HepG2 (cell line): ENCODE results near the gene CDK1. TPM values are rescaled to one million over a fixed set of nuclear protein-coding genes. Genes with fewer than 3 reads are reported as not detected.

ENCODE experiments used
- ATAC-seq: fragments of 200-7000 bp; cut with Tn5 transposase; 3 replicates; pipeline ENCODE4 v1.9.1; 2020; ENCODE audit warnings: mild to moderate bottlenecking, moderate library complexity
- BruUV-seq: library from RNA; stranded (reverse); fragments of 400-500 nt; replicated peaks from 2 replicates; lab custom pipeline; 2021; lab: Mats Ljungman, UMichigan
- CTCF ChIA-PET: fragments of 300-600 bp; formaldehyde crosslinking; extraction: SDS; loops from one replicate; lab custom pipeline; 2021; ENCODE audit warnings: low total read pairs, inconsistent platforms, low intra/inter-chr PET ratio; lab: Yijun Ruan, JAX
- POLR2A ChIA-PET: fragments of 350-600 bp; sonication (Branson Sonifier 250); formaldehyde crosslinking; loops from one replicate; lab custom pipeline; 2020; ENCODE audit warnings: antibody characterized with exemption, inconsistent platforms; lab: Yijun Ruan, JAX
- DNase-seq: peaks from one replicate; pipeline ENCODE4 v3.0.0-alpha.2; 2015; ENCODE audit warnings: low spot score
- FAIRE-seq: peaks from 3 replicates; lab custom pipeline; 2011; peaks lifted over from hg19 to GRCh38; lab: Jason Lieb, UNC
- H2AFZ ChIP-seq: one replicate; pipeline ENCODE4 v1.6.1; 2011; ENCODE audit warnings: low read length, inconsistent platforms
- H3K27ac ChIP-seq: fragments of 300-600 bp; 3 replicates; pipeline ENCODE4 v1.8.0; 2011; ENCODE audit warnings: mixed run types, mild to moderate bottlenecking, mixed read lengths, low read length, inconsistent platforms; ENCODE audit not compliant: insufficient read depth; ENCODE audit errors: extremely low read length
- H3K27me3 ChIP-seq, 2 experiments: fragments of 200-600 bp in 1 of 2; 2 replicates in 1 of 2; 3 replicates in 1 of 2; pipeline versions ENCODE4 v1.6.0 to v1.8.0; 2011; ENCODE audit warnings: low read length in 2 of 2, mild to moderate bottlenecking in 2 of 2, moderate library complexity in 2 of 2, inconsistent platforms in 1 of 2; ENCODE audit not compliant: insufficient read depth in 2 of 2, control insufficient read depth in 1 of 2
- H3K36me3 ChIP-seq, 2 experiments: fragments of 200-600 bp in 1 of 2; replicated peaks in 1 of 2; 2 replicates in 1 of 2; 3 replicates in 1 of 2; pipeline versions ENCODE4 v1.5.1 to v1.8.0; 2011; ENCODE audit warnings: low read length in 2 of 2, inconsistent platforms in 1 of 2; ENCODE audit not compliant: insufficient read depth in 2 of 2, control insufficient read depth in 1 of 2
- H3K4me1 ChIP-seq: 2 replicates; pipeline ENCODE4 v1.5.1; 2012; ENCODE audit warnings: low read length, inconsistent platforms; ENCODE audit not compliant: insufficient read depth
- H3K4me2 ChIP-seq: 2 replicates; pipeline ENCODE4 v1.6.0; 2011; ENCODE audit warnings: low read depth, low read length, inconsistent platforms
- H3K4me3 ChIP-seq, 3 experiments: fragments of 200-600 bp in 1 of 3; sonication (generic), shearing (Covaris generic) in 1 of 3; replicated peaks in 1 of 3; 2 replicates each; pipeline ENCODE4 v1.5.1; 2011 to 2016; ENCODE audit warnings: low read length in 3 of 3, inconsistent platforms in 2 of 3, low read depth in 2 of 3, mild to moderate bottlenecking in 2 of 3, control low read depth in 1 of 3, mixed read lengths in 1 of 3; ENCODE audit not compliant: insufficient read depth in 1 of 3
- H3K79me2 ChIP-seq: one replicate; pipeline ENCODE4 v1.6.1; 2011; ENCODE audit warnings: low read length, inconsistent platforms; ENCODE audit not compliant: insufficient read depth
- H3K9ac ChIP-seq: 2 replicates; pipeline ENCODE4 v1.6.0; 2011; ENCODE audit warnings: mild to moderate bottlenecking, low read depth, low read length, inconsistent platforms; ENCODE audit not compliant: insufficient read depth
- H3K9me3 ChIP-seq: 2 replicates; pipeline ENCODE4 v1.5.1; 2012; ENCODE audit warnings: mild to moderate bottlenecking, low read length
- H4K20me1 ChIP-seq: 2 replicates; pipeline ENCODE4 v1.6.0; 2011; ENCODE audit warnings: inconsistent platforms, mild to moderate bottlenecking, low read length, moderate library complexity; ENCODE audit not compliant: insufficient read depth
- EP300 ChIP-seq, 3 experiments: sonication (generic) in 1 of 3; formaldehyde crosslinking in 1 of 3; IDR thresholded peaks; 2 replicates each; pipeline versions ENCODE4 v1.5.1 to v1.6.1; 2011 to 2020; ENCODE audit warnings: low read depth in 2 of 3, low read length in 2 of 3, borderline replicate concordance in 1 of 3, improper control_type of control experiment in 1 of 3, mild to moderate bottlenecking in 1 of 3, missing genetic modification reagents in 1 of 3, moderate library complexity in 1 of 3
- FOXO1 ChIP-seq: sonication (generic); formaldehyde crosslinking; IDR thresholded peaks from 2 replicates; pipeline ENCODE4 v1.4.0; 2020; ENCODE audit warnings: missing genetic modification reagents
- MIER3 ChIP-seq: IDR thresholded peaks from 2 replicates; pipeline ENCODE4 v1.6.1; 2016; ENCODE audit warnings: missing compliant biosample characterization, borderline replicate concordance
- SP2 ChIP-seq: sonication (generic); formaldehyde crosslinking; IDR thresholded peaks from 2 replicates; pipeline ENCODE4 v1.5.1; 2020; ENCODE audit warnings: mild to moderate bottlenecking, missing genetic modification reagents
- TEAD3 ChIP-seq: optimal IDR thresholded peaks from 2 replicates; pipeline ENCODE3; 2016; ENCODE audit warnings: borderline replicate concordance
- TOE1 ChIP-seq: sonication (generic); formaldehyde crosslinking; IDR thresholded peaks from 2 replicates; pipeline ENCODE4 v1.4.0; 2020; ENCODE audit warnings: mild to moderate bottlenecking, missing genetic modification reagents
- ZBTB7B ChIP-seq: sonication (generic); formaldehyde crosslinking; IDR thresholded peaks from 2 replicates; pipeline ENCODE4 v1.4.0; 2020; ENCODE audit warnings: missing genetic modification reagents
- ZGPAT ChIP-seq: IDR thresholded peaks from 2 replicates; pipeline ENCODE4 v1.6.1; 2016; ENCODE audit warnings: mild to moderate bottlenecking
- ZNF678 ChIP-seq: sonication (generic); formaldehyde crosslinking; IDR thresholded peaks from 2 replicates; pipeline ENCODE4 v1.4.0; 2020; ENCODE audit warnings: mild to moderate bottlenecking, missing genetic modification reagents
- ZNF879 ChIP-seq: sonication (generic); formaldehyde crosslinking; IDR thresholded peaks from 2 replicates; pipeline ENCODE4 v1.8.1; 2023; ENCODE audit warnings: missing genetic modification reagents
- WGBS: methylation state at CpG from one replicate; pipeline ENCODE4 v1.1.6; 2017; ENCODE audit warnings: low lambda C conversion rate; 5-methylcytosine and 5-hydroxymethylcytosine counted together
- in situ Hi-C: cut with HindIII; loops from 2 replicates; pipeline ENCODE4 v1.10.0; 2017; ENCODE audit warnings: low pct_unique_long_range_greater_than_20kb; ENCODE audit not compliant: extremely low pct_ligation_motif_present
- intact Hi-C: fragments of 100-400 bp; cut with micrococcal nuclease; formaldehyde crosslinking; loops from one replicate; pipeline ENCODE4 v1.10.0; 2022; ENCODE audit not compliant: unreplicated experiment
- polyA plus RNA-seq, 8 experiments: library from polyadenylated mRNA; depleted of rRNA in 3 of 8; stranded (reverse) in 7 of 8; unstranded in 1 of 8; fragments of >200 nt; fragmentation: Illumina TruSeq in 4 of 8; extraction: Trizol in 4 of 8; gene quantifications; 2 replicates each; pipeline versions ENCODE4 v1.2.1 to v1.2.3, GENCODE V29; 2011 to 2016; ENCODE audit warnings: low read depth in 4 of 8, missing spikeins in 1 of 8, mixed read lengths in 1 of 8; ENCODE audit not compliant: insufficient read depth in 1 of 8
- total RNA-seq, 5 experiments: library from RNA; depleted of rRNA; stranded (reverse); fragments of >200 nt; fragmentation: Illumina TruSeq; extraction: Trizol; gene quantifications; 2 replicates each; pipeline ENCODE4 v1.2.3, GENCODE V29; 2016; ENCODE audit warnings: low read depth in 1 of 5

The CDK1 gene
- total and polyA plus RNA-seq, 2 of the 13 experiments (the other 11 are each of a cell fraction or from before 2014, with no cell fraction given), result 42.6 to 132 TPM

DNA sequence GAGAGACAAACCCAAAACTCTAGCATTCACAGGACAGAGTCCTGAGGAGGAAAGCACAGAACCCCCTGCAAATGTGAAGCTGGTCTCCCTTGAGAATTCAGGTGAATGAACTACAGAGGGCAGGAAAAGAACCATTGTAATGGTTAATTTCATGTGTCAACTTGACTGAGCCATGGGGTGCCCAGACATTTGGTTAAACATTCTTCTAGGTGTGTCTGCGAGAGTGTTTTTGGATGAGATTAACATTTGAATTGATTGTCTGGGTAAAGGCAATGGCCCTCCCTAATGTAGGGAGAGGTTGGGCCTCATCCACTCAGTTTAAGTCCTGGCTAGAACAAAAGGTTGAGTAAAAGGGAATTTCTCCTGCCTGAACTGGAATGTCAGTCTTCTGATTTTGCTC lies 15.7 kb upstream of the CDK1 start:
- no peak overlapping the region for H3K27ac ChIP-seq
- no peaks in the 10 kb centered on the region for H4K20me1 ChIP-seq
- H3K9ac ChIP-seq, result no peak overlapping the region
- no TSS peak for BruUV-seq
- no peak overlapping the region for H3K4me3 ChIP-seq
- WGBS, result 50% methylated on average over 1 of the region's 1 CpG
- peaks cover 0 to 2% of the 10 kb centered on the region in 2 experiments; a peak in 1 of 5 replicates for H3K27me3 ChIP-seq
- TF ChIP-seq ZGPAT (CRISPR knock-in tag) (no peak), MIER3 (CRISPR knock-in tag) (no peak), TOE1 (CRISPR knock-in tag) (no peak), ZNF678 (CRISPR knock-in tag) (no peak), SP2 (CRISPR knock-in tag) (no peak), ZBTB7B (CRISPR knock-in tag) (no peak), EP300 (IDR thresholded peaks at IDR 0.05; ENCODE audit: low read depth in 2 of 2, low read length in 2 of 2) (no peak), EP300 (CRISPR knock-in tag; IDR thresholded peaks at IDR 0.05; ENCODE audit: borderline replicate concordance) (no peak), FOXO1 (CRISPR knock-in tag) (no peak), ZNF879 (no peak), TEAD3 (CRISPR knock-in tag) (no peak)
- no peak overlapping the region for H3K4me2 ChIP-seq
- H3K9me3 ChIP-seq, result no peaks in the 10 kb centered on the region
- H3K4me1 ChIP-seq, result no peaks in the 10 kb centered on the region
- no peaks in the 10 kb centered on the region for H3K79me2 ChIP-seq
- FAIRE-seq (no peak), DNase-seq (no peak), ATAC-seq (no peak)
- ChIA-PET POLR2A (no interaction called here), CTCF (no interaction called here)
- intact Hi-C loops (no loop called here), in situ Hi-C loops (loop anchor here (10.0 kb wide), 1 partner anchor 308 kb away; no protein-coding TSS in a partner anchor)
- H3K36me3 ChIP-seq, result no peaks in the 10 kb centered on the region
- H2AFZ ChIP-seq, result no peak overlapping the region
